Activated CD8-positive, alpha-beta memory T cell treated with anti-CD3 and anti-CD28 coated beads for 24 hours (primary cell): ENCODE data around the gene SH3BP4.

Experiments used
- DNase-seq: peaks from one replicate; pipeline ENCODE4 v3.0.0-alpha.2; 2020

Gene SH3BP4

GRCh38 chr2:235021752-235022151, 69.9 kb downstream of the SH3BP4 start:
- DNase-seq: no peak

- DNase-seq: no peak
Measured at GRCh38 chr2:235024191-235024860, 72.5 kb downstream of the SH3BP4 start.

GRCh38 chr2:235024931-235025773, 73.3 kb downstream of the SH3BP4 start:
- no peak for DNase-seq

DNA sequence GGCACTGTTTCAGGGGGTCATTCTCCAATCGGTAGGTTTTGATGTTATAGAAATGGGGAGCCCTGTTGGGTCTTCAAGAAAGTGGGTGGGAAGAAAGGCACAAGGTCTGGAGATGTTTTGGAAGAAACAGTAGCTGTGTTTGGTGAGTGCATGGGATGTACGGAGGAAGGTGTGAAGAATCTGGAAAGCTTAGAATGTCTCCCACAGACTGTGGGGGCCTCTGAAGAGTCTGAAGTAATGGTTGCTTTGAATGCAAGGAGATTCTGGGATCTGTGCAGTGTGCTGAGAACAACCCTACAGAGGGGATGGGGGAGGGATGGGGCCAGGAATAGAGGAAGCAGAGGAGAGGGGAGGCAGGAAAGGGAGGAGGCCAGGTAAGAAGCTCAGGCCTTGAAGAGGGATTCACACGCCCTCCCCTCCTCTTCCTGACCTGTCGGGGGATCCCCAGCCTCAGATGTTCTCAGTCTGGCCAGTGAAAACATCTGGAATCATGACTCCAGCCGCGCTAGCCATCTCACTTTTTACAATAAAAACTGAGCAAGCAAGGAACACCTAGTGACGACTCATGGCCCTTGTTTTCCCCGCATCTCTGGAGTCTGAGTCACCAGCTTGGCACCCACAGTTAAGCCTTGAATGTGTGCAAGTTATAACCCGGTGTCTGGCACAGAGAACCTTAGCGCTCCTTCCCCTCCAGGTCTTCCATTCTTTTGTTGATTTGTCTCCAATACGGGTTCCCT, 74.2 kb downstream of the SH3BP4 start:
- DNase-seq: no peak

DNA sequence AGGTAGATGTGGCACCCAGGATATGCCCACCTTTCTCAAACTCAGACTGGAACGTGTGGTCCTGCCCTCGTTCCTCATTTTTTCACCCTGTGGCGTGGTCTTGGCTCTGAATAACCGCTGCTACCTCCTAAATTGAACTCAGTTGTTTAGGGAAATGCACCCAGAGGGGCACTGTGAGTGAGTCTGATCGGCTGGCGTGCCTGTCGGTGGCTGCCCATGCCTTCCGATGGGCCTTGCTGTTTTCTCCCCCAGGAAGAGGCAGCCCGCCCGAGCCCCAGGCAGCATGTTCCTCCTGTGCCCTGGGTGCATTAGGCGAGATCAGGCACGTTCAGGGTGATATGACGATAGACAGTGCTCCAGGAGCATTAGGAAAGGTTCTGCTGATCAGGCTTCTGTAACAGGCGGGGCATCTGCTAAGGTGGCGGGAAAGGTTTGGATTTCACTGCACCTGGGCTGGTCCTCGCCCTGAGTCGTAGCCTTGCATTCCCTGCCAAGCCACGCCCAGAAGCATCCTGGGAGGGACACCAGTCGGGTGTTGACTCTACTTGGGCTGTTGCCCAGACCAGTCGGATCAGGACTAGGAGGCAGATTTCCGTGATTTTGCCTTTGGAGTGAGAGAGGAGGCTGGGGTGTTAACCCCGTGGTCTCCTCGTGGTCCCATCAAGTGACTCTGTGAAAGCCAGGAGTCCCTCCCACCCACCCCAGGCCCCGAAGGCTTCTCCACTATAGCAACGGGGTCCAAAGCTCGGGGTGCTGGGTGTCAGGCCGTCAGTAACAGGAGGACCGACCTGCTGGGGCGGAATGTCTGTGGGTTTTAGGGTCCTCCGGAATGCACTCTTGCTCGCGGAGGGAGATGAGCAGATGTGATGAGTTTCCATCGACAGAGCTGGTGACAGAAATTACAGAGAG, 75.1 kb downstream of the SH3BP4 start:
- DNase-seq: no peak

DNA sequence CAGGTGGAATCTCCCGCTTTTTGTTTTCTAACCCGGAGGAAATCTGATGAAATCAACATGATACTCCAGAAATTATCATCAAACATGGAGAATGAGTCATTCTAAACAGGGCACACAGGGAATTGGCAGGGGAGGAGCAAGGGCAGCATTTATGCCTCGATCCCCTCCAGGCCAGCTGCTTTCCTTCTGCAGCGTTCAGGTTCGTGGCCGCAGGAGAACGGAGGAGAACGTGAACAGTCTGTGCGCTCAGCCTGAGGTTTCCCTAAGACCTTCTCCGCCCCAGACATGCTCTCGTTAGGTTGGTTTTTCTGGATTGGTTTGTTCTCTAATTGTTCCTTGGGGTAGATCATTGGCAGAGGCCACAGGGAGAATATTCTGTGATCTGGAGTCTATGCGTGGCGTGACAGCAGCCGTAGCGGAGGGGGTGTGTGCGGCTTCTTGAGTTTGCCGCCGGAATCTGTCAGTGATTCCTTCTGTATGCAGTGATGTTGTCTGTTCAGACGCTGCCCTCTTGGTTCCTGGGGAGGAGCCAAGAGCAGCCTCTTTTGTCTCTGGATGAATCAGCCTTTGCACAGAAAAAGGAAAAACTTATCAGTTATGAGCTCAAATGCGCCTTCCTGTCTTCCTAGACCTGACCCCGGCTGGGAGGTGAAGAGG, 75.9 kb downstream of the SH3BP4 start:
- DNase-seq: no peak

DNA sequence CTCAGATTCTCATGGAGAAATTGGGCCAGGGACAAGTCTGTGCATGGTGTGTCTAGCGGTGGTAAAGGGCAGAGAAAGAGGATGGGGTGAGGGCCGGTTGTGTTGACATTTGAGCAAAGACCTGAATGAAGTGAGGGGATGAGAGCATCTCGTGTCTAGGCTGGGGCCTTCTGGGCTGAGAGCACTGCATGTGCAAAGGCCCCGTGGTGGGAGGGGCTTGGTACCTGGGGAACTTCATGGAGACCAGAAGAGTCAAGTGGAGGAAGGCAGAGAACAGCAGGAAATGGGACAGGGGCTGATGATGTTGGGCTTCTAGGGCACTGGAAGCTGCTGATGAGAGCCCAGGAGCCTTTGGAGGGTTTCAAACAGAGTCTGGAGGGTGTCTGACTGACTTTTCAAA, 76.8 kb downstream of the SH3BP4 start:
- DNase-seq: no peak

DNA sequence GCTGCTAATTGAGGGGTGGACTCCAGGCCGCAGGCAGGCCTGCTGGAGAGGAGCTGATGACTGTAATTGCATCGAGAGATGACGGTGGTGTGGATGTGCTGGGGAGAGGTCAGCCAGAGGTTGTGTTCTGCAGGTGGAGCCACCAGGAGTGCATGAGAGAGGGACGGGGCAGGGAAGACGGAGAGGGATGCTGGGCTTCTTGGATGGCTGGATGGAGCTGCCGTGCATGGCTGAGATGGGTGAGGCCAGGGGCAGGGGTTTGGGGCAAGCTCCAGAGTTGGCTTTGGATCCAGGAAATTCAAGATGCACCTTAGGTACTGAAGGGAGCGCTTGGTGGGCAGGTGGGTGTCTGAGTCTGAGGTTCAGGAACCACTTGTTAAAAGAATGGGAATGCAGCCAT, 77.2 kb downstream of the SH3BP4 start:
- no peak for DNase-seq

DNA sequence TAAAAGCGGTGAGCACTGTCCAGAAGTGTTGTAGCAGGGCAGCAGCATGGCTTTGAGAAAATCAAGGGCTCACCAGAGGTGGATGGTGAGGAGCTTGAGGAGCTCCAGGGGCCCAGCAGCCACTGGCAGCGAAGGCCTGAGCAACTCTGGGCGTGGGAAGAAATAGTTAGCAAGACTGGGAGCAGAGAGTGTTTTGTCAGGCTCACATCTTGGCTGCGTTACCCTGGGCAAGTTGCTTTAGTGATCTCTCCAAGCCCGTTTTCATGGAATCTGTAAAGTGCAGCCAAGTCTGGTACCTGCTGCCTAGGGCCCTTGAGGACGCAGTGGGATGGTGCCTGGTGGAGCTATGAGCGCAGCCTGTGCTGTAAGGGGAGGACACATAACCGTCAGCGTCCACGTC, 78.3 kb downstream of the SH3BP4 start:
- no peak for DNase-seq

DNA sequence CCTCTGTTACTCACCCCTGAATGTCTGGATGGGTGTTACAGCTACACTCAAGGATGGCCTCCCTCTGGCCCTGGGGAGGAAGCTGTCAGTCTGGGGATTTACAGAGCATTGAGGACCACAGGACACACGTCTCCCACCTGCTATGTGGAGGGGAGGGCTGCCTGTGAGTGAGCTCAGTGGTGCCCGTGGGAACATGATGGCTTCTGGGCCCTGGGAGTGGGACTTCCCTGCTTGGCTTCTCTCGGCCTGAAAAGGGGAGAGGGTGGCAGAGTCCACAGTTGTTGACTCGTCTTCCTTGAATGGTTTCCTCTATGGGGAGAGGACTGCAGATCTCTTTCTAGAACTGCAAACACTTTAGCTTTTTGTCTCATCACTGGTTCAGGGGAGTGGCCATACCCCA, 79.1 kb downstream of the SH3BP4 start:
- DNase-seq: no peak

- DNase-seq: no peak
Measured at GRCh38 chr2:235031686-235032373, 80.0 kb downstream of the SH3BP4 start.

DNA sequence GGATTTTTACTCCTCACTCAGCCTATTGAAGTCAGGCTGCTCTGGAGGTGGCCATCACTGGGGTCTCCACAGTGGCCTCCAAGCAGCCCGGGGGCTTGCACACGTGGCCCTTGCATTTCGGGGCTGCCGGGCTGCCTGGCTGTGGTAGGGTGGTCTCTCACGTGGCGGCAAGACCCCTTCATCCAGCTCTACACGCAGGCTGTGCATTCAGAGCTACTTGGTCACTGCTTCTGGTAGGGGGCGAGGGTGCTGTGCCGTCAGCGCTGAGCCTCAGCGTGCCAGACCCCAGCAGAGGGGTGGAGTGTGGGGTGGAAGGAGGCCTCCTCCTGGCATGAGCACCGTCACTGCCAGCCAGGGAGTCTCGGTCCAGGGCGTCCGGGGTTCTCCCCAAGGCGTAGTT, 80.6 kb downstream of the SH3BP4 start:
- DNase-seq: no peak

DNA sequence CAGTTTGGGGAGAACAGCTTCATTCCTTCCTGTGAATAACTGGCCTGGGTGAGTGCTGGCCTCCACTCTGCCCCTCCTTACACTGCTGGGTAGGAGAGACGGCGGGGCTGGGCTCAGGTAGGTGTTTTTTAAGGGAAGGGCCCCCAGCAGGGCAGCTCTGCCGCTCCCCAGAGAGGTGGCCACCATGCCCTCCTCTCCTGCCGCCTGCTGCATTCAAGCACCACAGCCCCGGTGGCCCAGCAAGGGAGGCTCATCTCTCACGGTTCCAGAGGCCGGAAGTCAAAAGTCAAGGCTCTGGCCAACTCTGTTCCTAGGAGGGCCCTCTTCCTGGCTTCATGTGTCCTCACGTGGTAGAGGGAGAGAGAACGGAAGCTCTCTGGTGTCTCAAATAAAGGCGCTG, 81.1 kb downstream of the SH3BP4 start:
- no peak for DNase-seq

- DNase-seq: no peak
Measured at GRCh38 chr2:235034265-235035118, 82.7 kb downstream of the SH3BP4 start.

DNA sequence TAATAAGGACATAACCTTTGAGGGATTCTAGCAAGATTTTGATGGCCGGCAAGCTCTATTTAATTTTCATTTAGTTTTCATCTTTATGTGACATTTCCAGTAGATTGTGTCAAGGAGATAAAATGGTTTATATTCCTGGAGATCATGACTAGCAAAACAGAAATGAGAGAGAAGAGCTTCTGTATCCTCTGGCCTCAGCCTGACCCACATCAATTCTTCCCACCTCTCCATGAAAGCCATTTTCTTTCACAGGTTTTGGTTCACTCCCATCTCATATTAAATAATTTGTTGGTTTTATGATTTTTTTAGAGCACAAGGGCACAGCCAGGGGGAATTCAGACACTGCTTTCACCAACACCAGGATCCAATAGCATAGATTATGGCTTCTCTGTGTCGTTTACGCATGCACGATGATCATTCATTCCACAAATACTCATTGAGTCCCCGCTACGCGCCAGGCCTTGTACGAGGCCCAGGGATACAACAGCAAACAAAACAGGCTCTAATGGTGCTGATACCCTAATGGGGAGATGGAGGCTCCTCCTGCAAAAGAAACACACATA, 85.9 kb downstream of the SH3BP4 start:
- no peak for DNase-seq

DNA sequence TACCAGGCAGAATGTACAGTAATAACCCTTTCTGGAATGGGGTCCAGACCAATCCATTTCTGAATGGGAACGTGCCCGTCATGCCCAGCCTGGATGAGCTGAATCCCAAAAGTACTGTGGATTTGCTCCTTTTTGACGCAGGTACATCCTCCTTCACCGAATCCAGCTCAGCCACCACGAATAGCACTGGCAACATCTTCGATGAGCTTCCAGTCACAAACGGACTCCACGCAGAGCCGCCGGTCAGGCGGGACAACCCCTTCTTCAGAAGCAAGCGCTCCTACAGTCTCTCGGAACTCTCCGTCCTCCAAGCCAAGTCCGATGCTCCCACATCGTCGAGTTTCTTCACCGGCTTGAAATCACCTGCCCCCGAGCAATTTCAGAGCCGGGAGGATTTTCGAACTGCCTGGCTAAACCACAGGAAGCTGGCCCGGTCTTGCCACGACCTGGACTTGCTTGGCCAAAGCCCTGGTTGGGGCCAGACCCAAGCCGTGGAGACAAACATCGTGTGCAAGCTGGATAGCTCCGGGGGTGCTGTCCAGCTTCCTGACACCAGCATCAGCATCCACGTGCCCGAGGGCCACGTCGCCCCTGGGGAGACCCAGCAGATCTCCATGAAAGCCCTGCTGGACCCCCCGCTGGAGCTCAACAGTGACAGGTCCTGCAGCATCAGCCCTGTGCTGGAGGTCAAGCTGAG, 89.6 kb downstream of the SH3BP4 start:
- DNase-seq: no peak

DNA sequence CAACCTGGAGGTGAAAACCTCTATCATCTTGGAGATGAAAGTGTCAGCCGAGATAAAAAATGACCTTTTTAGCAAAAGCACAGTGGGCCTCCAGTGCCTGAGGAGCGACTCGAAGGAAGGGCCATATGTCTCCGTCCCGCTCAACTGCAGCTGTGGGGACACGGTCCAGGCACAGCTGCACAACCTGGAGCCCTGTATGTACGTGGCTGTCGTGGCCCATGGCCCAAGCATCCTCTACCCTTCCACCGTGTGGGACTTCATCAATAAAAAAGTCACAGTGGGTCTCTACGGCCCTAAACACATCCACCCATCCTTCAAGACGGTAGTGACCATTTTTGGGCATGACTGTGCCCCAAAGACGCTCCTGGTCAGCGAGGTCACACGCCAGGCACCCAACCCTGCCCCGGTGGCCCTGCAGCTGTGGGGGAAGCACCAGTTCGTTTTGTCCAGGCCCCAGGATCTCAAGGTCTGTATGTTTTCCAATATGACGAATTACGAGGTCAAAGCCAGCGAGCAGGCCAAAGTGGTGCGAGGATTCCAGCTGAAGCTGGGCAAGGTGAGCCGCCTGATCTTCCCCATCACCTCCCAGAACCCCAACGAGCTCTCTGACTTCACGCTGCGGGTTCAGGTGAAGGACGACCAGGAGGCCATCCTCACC, 90.2 kb downstream of the SH3BP4 start:
- no peak for DNase-seq

- no peak for DNase-seq
Measured at GRCh38 chr2:235042576-235043515, 91.0 kb downstream of the SH3BP4 start.
